ENCODE results near the gene CALML4.
A peak's percentile ranks its signal among the peaks of the same experiment; 100 is the strongest.
"Not testable (repeated sequence)": the region's sequence is repeated elsewhere in the genome, so short reads cannot be mapped to it uniquely, and the experiment has no call there.

CALML4 gene

GRCh38 chr15:68204776-68205557, at the start of gene CALML4:
Gene CALML4, minus strand, starts transcription at chr15:68205332. Its CDS starts 85 bp downstream, at chr15:68205247.
- no peak for DNase-seq

GRCh38 chr15:68252925-68253534, 47.9 kb upstream of the CALML4 start:
- peak; percentile 73 to 75 for DNase-seq

- DNase-seq, result no peak
These were observed 44.1 kb upstream of the CALML4 start for GRCh38 chr15:68249058-68249713.

DNA sequence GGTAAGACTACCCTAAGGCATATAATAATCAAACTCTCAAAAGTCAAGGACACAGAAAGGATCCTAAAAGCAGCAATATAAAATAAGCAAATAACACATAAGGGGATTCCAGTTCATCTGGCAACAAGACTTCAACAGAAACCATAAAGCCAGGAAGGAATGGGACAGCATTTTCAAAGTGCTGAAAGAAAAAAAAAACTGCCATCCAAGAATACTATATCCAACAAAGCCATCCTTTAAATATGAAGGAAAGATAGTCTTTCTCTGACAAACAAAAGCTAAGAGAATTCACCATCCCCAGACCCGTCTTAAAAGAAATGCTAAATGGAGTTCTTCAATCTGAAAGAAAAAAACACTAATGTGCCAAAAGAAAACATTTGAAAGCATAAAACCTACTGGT, 39.1 kb upstream of the CALML4 start:
- no peak for DNase-seq

GRCh38 chr15:68241088-68241935, 36.2 kb upstream of the CALML4 start:
- DNase-seq, result no peak

GRCh38 chr15:68239025-68239424, 33.9 kb upstream of the CALML4 start:
- no peak for DNase-seq

DNA sequence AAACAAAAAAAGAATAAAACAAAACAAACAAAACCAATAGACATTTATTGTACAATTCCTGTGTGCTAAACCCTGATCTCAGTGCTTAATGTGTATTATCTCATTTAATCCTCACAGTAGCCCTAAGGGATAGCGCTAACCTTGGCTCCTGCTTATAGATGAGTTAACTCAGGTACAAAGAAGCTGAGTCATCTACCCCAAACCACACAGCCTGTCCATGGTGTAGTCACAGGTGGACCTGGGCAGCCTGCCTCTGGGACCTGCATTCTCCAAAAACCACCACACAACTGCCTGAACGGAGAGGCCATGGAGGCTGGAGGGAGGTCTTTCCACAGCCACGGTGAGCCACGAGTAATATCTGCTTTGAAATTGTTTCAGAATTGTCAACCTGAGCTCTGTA, 29.9 kb upstream of the CALML4 start:
- no peak for DNase-seq

DNA sequence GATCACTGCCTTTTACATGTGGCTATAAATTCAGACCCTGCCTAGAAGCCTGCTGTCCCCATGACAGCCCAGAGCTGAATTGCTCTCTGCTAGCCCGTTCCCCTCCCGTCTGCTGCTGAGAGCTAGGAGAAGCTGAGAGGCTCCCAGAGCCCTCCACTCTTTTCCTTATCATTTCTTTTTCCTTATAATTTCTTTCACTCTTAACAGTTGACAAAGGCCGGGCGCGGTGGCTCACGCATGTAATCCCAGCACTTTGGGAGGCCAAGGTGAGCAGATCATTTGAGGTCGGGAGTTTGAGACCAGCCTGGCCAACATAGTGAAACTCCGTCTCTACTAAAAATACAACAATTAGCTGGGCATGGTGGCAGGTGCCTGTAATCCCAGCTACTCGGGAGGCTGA, 29.4 kb upstream of the CALML4 start:
- not testable (repeated sequence) for DNase-seq

DNA sequence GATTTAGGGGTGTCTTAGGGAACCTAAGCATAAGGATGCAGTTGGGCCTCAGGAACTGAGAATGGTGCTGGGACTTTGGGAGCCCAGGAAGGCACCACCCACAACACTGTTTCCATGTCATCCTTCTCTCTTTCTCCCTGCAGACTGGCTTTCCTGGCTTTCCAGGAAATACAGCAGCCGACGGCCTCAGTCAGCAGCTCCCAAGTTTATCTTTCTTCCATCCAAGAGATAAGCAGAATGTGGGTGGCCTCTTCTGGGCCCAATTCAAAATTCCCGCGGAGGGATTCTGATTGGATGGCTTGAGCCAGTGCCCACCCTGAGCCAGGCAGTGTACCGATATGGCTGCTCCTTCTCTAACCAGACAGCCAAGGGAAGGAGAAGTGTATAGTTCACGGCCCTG, 28.9 kb upstream of the CALML4 start:
- no peak for DNase-seq

DNA sequence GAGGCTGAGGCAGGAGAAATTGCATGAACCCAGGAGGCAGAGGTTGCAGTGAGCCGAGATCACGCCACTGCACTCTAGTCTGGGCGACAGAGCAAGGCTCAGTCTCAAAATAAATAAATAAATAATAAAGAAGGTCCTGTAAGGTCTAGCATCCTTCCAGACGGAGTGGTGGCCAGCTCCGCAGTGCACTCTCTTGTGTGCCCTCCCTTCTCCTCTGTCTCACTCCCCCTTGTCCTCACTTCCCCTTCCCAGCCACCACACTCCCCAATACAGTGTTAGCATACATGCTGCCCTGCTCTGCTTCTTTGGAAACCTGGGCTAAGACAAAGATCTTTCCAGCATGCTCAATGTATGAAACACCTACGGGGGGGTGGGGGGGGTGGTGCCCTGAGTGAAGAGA, 27.8 kb upstream of the CALML4 start:
- no peak for DNase-seq

- DNase-seq, result no peak
These were observed 27.3 kb upstream of the CALML4 start for GRCh38 chr15:68232449-68232848.

DNA sequence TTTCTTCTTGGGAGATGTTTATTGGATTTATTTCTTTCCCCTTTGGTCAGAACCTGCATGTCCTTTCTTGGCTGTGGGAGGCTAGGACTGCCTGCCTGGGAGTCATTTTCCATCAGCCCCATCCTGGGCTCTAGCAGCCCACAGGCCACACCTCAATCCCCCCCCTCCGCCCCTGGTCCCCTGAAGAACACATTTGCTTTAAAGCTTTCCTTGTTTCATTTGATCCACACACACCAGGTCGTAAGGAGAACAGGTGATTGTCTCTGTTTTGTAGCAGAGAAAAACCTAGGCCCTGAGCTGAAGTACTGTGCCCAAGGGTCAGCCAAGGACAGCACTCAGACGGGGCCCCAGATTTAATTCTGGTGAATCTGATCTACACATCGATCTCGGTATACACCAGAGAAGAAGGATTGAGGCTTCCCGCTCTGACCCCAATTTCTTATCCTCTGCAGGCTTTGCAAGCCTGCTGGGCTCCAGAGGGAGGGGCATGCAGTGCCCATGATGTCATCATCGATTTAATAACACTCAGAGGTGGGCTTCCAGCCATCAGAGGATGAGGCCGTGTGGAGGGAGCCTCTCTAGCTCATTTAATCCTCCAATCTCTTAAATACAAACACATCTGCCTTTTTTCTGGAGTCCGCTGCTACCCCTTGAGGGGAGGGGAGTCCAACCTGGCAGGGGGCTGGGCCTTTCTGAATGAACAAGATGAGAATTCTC, 26.1 kb upstream of the CALML4 start:
- no peak for DNase-seq

DNA sequence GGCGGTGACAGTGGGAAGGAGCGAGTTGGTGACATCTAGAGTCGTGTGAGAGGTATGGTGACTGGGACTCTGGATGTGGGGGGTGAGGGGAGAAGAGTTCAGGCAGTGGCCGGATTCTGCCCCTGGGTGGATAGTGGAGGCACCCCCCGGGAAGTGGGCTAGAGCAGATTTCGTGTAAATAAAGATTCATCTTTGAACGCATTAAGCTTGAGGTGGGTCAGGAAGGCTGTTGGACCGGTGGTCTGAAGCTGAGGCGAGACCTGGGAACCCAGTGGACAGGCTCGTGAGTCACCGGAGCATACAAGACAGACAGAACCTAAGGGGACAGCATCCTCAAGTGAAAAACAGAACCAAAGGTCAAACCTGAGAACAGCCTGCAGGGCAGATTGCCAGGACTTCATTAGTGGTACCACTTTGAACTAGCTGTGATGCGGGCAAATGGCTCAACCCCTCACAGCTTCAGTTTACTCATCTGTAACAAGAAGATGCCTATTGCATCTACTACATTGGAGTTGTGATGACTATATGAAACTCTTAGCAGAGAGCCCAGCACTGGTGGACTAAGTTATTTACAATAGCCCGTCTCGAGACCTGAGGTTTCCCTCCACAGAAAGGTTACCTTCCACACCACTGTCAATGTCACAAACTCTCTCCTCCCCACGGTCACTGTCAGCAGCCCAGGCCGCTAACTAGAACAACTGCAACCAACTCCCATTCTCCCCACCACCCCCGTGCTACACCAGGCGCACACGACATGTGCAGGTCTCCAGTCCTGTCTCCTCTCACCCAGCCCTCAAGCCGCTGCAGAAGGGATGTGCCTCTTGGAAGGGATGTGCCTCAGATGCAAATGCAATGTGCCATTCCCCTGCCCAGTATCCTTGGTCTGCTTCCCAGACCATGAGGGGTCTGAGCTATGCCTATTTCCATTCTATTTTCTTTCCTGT, 25.3 kb upstream of the CALML4 start:
- no peak for DNase-seq

GRCh38 chr15:68229386-68230156, 24.4 kb upstream of the CALML4 start, which contains the start of gene CLN6:
Gene CLN6, minus strand, starts transcription at chr15:68229728. Its CDS starts 144 bp downstream, at chr15:68229584.
- peak; percentile 50 to 73 for DNase-seq

DNA sequence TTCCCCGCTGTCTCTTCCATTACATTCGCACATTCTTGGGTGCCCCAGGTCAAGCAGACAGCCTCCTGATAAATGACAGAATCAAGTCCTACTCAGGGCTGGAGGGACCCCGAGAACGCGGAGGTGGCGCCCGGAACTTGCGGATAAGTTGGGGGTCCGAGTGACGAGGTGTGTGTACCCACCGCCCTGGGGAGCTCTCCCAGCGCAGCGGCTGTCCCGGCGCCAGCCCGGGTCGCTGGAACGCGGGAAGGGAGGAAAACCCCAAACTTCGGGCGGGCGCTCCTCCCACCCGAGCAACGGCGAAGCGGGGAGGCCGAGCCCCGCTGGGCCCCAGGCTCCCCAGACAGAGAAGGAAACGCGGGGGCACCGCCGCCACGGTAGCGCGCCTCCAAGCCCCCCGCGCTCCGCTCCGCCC, 23.8 kb upstream of the CALML4 start:
- no peak for DNase-seq

DNA sequence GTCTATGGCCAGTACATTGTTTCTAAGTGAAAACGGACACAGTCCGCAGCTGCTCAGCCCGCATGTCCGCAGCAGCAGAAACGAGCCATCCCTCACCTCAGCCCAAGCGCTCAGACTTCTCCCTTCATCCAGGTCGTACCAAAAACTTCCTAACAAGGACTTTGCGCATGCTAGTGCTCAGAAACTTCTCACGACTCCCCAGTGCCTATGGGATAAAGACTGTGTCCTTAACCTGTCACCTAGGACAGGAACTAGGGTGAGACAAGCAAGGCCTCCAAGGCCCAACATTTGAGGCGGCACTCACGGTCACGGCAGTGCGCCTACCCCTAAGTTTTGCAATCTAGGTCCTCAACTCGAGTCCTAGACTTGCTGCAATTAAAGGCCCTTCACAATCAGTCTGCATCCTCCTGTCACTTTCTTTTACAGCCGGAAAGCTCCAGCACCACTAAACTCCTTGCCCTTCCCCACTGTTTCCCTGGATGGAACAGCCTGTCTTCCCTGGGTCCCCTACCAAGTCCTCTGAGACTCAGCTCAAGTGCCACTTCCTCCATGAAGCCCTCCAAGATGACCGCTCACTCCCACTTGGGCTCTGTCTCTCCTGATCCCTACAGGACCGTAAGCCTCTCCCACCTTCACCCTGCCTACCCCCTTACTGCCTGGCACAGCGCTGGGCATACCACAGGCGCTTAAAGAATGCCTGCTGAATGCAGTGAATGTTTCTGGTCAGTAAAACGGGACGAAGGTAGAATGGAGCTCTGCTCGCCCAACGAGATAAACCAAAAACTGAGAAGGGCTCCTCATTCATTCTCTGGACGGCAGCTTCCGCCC, 23.2 kb upstream of the CALML4 start:
- DNase-seq, result no peak

DNA sequence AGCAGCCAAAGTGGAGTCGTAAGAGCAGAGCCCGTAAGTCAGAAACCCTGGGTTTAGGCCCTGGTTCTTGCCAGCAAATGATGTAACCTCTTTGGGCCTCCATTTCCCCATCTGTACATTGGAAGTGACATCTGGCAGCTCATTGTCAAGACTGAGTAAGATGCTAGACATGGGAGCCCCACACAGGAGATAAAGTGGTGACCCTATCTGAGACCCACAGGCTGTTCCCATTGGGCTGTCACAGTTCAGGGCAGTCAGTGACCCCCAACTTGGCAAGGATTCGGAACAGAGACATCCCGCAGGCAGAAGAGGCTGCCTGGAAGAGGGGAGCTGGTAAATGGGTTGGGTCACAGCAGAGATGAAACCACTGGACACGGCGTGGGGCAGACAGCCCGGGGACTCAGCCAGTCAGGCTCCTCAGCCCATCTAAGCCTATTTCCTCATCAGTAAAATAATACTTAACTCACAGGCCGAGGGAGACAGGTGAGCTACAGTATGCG, 22.6 kb upstream of the CALML4 start:
- no peak for DNase-seq

- DNase-seq, result not testable (repeated sequence)
These were observed 20.3 kb upstream of the CALML4 start for GRCh38 chr15:68225442-68225841.
